HG02678 (cell line): Measurements from ENCODE around the gene ARHGEF4.
"Not testable (repeated sequence)": the region's sequence is repeated elsewhere in the genome, so short reads cannot be mapped to it uniquely, and the experiment has no call there.

Experiments
- ATAC-seq: cut with Tn5 transposase; IDR thresholded peaks from one replicate; pipeline ENCODE4 v1.9.1; 2021; ENCODE audit warnings: mild to moderate bottlenecking, moderate library complexity; ENCODE audit not compliant: unreplicated experiment

Gene ARHGEF4

DNA sequence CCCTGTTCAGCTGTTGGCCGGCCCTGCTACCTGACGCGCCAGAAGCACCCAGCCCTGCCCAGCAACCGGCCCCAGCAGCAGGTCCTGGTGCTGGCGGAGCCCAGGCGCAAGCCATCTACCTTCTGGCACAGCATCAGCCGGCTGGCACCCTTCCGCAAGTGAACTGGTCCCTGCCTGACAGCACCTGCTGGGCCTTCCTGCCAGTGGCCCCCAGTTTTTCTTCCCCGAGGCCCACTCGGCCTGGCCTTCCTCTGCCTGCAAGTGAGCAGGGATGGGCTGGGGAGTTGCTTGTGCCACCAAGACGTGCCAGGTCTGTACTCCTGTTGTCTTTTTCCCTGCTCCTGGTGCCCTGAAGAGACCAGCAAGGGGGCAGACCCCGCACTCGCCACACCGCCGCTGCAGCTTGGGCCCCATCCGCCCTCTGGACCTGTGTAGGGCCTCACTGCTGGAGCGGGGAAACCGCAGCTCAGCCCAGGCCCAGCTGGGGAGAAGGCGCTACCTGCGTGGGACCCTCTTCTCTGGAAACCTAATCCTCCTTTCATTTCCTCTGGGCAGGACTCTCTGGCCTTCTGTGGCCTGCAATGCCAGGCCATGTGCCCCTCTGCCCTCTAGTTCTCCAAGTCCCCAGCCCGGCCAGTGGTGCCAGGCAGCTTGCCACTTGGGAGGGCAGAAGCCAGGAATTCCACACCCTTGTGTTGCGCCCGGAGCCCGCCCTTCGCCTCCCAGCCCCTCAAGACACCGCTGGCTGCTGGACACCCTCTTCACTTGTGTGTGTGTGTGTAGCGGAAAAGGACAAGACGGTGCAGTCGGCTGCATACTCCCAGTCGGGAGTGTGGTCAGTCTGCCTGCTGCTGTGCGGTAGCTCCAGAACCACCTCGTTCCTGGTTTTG is 209.6 kb downstream of the ARHGEF4 start:
- ATAC-seq, result no peak

DNA sequence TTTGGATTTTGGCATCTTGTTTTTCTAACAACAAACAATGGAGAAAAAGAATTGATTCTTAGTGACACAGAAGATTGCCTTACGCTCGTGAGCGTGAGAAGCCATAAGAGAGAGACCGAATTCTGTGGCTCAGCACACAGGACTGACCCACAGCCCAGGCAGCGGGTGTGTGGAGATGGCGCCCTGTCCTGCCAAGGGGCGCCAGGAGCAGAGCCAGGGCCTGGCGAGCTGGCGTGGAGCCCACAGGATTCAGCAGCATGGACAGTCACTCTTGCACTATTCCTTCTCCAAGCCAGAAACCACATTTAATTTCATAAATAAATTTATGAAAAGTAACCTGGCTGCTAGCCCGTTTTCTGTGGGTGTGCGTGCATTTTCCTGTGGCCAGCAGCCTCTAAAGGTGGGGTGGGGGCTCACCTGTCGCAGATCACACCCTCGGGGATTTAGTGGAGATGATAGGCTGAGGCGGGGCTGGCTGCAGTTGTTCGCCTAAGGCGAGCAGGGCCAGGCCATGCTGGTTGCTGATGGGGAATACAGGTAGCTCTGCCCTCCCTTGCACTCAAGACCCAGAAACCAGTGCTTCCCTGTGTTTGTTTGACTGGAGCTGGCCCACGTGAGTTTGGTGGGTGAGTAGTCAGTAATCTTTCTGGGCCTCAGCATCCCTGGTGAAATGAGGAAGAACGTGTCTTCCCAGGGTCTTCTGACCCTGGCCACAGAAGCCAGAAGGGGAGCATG is 210.4 kb downstream of the ARHGEF4 start:
- ATAC-seq, result no peak

DNA sequence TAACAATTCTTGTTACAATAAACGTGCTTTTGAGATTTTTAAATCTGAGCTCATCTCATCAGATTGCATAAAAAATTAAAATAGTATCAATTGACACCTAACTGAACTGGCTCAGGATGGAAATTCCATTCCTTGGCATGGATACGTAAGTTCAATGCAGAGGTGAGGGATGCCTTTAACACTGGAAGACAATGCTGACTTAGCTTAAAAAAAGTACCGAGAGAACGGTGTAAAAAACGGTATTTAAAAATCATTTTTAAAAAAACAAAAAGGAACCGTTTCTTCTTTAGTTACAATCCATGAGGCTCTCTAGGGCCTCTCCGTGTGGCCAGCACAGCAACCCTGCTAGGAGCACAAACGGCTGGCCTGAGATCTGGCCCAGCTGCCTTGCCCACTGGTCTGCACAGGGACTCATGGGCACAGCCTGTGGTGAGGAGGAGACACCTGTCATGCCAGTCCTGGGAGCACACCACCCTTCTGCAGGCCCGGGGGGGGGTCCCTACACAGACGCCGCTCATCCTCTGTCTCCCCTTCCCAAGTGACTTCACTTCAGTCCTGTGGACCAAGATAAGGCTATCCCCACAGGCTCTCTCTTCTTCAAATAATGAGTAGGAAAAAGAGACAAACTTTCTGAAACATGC is 211.3 kb downstream of the ARHGEF4 start:
- no peak for ATAC-seq

DNA sequence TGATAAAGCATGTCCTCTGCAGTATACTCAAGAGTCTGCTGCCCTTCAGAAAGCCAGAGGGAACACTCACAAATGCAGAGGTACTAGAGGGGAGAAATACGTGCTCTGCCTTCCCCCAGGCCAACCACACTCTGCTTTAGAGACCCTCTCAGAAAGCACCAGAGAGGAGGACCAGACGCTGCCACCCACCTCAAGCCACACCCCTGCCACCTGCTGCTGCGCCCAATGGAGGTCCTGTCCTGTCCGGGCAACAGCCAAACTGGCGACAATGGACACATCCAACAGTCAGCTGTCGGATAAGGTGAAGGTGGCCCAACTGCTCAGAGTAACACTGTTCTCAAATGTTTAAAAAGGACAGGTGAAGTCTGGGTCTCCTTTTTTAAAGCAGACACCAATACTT is 211.9 kb downstream of the ARHGEF4 start:
- no peak for ATAC-seq

DNA sequence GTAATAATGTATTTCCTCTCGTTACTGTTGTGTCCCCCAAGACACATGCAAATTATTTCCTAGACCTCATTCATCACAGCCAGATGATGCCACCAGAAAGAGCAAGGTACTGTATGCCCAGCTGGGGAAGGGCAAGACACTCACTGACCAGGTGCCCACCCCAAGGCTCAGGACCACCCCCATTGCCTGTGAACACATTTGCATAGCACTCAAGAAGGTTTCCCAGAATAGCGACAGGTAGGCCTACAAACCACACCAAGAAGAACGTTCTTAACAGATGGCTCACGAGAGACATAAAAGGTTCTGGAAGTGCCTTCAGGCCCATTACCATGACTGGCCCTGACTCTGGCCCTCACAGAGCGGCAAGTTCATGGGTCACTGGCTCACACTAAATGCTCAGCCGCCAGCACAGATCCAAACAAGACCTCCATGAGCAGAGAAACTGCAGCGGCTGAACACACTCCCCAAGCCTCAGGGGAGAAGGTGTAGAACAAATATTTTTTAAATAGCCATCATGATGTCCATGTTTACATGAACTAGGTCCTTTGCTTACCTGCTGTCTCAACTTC is 212.5 kb downstream of the ARHGEF4 start:
- ATAC-seq, result no peak

DNA sequence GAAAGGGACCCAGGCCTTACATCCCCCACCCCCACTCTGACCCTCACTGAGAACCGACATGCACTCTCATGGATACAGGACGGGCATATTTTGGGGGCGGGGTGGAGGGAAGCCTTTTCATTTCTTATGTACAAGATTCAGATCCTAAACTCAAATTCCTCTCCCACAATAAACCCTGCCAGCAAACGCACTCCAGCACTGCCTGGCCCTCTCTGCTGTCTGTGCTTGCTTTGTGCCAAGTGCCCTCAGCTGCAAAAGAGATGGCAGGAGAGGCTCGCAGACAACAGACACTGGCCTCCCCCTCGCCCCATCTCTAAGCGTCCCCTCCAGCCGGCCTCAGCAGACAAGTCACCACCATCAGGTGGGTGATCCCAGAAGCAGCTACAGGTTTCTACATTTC is 214.2 kb downstream of the ARHGEF4 start:
- ATAC-seq, result no peak

DNA sequence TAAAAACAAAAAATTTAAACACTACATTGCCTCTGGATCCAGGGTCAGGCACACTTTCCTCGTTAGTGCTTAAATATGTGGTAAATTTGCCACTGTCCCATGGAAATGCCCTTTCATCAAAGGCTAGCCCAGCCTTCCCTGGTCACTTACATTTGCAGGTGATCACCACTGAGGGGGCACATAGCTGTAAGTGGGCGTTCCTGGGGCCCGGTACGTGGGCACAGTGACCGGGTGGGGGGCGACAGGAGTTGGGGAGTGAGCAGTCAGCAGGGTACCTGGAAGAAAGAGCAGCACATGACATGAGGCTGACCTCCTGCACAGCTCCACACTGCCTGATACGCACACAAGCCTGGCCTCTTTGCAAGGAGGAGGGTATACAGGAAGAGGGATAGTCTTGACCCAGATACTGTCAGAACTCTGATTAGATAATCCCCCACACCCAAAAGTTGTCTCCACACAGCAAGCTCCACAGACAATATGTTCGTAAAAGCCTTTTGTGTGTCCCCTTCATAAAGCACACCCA is 216.1 kb downstream of the ARHGEF4 start:
- ATAC-seq, result no peak

DNA sequence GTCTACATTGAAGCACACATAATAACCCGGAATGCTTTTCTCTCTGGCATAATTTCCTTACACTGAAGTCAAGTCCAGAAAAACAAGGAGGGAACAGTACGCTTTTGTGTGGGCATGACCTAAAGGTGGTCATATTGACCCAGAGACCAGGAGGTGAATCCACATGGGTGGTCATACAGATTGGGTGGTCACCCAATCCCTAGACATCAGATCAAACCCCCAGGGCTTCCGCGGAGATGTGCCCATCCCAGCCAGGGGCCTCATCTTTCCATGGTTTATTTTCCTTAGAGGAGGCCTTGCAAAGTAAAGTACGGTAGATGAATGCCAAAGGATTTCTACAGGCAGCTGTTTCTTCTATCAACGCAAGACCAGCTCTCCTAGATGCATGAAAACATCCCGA is 217.8 kb downstream of the ARHGEF4 start:
- no peak for ATAC-seq

DNA sequence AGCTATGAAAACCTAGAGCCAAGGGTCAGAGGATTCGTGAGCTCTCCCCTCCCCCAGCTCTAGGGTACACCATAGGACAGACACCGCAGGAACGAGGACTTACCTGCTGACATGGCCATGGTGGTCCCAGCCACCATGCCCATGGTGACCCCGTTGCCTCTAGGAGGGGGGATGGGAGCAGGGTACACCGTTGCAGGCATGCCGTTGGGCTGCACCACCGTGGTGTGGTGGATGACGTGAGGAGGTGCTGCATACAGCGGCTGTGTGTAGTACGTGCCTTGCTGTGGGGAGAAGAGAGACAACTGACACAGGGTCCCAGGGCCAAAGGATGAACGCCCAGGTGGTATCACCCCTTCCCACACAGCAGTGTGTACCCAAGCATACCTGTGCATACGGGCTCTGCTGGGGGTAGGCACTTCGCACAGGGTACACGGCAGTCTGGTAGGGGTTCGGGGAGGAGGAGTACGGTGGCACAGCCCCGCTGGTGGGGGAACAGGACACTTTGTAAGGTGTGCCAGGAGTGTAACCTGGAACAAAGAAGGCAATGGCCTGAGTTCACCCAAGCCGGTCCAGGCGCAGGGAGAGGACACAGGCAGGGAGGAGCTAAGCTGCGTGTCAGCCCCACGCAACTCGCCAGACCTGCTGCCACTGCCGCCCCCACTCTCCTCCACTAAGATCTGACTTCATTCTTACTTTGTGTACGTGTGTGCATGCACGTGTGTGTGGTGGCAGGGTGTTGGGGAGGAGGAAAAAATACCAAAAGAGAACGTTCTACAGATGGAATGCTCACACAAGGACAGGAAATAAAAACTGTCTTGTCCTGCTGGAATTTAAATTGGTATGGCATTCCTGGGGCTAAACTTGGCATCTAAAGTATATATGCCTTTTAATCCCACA is 218.7 kb downstream of the ARHGEF4 start:
- no peak for ATAC-seq

DNA sequence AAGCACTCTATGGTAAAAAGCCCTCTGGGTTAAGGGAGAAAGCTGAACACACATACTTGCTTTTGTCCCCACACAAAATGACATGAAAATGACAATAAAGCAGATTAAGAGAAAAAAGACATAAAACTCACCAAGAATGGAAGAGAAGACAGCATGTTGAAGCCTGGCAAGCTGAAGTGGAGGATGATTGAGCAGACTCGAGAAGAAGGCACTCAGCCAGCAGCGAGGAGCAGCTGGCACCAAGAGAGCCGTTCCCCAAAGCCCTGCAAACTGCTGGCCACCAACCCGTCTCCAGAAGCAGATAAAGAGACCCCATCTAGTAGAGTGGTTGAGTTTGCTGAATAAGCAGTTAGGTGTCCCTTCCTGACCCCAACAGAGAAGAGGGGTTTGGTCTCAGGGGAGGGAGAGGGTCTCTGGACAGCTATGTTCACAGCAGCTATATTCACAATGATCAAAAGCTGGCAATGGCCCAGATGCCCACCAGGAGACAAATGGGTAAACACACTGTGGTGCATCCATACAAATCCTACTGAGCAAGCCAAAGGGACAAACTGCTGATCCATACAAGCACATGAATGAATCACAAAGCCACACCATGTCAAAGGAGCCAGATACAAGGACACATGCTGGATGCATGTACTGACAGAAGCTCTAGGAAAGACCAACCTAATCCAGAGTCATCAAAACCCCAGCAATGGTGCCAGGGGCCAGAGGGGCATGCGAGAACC is 219.7 kb downstream of the ARHGEF4 start:
- ATAC-seq, result no peak

DNA sequence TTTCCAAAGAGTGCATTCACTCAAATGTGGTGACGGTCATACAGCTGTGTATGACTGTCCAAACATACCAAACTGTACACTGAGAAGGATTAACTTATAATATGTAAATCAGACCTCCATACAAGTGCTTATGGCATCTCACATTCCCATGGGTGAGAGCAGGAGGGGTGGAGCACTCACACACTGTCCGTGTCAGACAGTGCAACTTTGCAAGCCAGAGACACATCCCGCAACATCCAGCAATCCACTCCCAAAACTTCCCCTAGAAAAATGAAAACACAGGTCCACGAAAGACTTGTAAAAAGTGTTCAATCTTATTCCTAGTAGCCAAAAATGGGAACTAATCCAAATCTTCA is 220.2 kb downstream of the ARHGEF4 start:
- no peak for ATAC-seq

DNA sequence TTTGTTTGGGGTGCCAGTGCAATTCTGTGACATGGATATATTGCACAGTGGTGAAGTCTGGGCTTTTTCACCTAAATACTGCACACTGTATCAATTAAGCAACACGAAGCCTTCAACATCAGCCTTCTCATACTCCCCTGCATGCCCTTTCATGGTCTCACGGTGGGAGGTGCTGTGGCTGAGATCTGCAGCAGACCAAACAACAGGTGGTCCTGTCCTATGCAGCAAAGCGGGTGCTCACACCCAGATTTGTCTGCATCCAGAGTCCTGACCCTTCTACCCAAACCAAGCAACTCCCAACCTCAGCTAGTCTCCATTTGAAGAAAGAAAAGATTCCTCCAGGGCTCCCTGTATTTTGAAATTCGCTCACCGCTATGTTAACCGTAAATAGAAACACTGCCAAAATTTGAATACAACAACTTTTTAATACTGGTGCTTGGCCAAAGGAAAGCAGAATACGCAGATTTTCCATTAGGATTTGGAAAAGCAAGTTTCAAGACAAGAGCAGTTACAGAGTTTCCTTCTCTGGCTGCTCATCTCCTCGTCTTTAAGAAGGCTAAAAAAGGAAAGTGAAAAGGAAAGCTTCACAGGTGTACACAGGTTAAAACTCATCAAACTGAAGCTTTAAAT is 221.6 kb downstream of the ARHGEF4 start:
- no peak for ATAC-seq

DNA sequence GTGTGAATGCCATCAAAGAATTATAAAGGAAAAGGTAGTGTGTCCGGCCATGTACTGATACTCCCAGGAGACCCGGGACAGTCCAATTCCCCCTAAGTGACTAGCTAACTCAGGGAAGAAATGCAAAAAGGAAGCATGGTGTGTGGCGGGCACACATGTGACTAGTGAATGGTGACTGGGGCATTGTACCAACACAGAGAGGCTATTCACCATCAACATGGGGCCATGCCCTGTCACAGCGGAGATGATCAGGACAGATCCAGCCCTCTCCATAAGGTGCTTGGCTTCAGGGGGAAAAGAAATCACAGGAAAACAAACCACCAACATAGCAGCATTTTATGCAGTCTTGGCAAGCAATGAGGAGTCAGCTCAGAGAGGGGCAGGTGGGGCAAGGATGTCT is 222.2 kb downstream of the ARHGEF4 start:
- ATAC-seq, result no peak

DNA sequence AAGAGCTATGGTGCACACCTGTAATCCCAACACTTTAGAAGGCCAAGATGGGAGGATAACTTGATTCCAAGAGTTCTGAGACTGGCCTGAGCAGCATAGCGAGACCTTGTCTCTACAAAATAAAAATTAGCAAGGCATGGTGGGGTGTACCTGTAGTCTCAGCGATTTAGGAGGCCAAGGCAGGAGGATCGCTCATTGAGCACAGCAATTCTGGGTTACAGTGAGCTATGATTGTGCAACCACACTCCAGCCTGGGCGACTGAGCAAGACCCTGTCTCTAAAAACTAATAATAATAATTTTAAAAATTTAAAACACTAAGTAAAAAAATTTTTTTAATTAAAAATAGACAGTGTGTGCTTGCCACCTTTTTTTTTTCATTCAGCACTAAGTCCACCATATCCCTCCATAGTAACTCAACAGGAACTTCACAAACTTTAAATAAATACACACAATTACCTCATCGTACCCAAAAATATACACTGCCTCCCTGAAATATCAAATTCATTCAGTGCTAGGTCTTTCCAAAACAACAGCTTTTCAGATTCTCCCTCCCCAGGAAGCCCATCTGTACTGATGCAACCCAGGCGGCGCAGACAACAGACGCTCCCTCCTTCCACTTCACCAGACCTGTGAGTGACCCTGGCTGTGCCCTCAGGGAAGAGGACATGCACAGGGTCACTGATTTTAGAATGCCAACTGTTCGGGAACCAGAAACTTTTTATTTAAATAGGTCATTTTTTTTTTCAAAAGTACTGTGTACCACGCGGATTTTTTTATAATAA is 227.0 kb downstream of the ARHGEF4 start:
- no peak for ATAC-seq

DNA sequence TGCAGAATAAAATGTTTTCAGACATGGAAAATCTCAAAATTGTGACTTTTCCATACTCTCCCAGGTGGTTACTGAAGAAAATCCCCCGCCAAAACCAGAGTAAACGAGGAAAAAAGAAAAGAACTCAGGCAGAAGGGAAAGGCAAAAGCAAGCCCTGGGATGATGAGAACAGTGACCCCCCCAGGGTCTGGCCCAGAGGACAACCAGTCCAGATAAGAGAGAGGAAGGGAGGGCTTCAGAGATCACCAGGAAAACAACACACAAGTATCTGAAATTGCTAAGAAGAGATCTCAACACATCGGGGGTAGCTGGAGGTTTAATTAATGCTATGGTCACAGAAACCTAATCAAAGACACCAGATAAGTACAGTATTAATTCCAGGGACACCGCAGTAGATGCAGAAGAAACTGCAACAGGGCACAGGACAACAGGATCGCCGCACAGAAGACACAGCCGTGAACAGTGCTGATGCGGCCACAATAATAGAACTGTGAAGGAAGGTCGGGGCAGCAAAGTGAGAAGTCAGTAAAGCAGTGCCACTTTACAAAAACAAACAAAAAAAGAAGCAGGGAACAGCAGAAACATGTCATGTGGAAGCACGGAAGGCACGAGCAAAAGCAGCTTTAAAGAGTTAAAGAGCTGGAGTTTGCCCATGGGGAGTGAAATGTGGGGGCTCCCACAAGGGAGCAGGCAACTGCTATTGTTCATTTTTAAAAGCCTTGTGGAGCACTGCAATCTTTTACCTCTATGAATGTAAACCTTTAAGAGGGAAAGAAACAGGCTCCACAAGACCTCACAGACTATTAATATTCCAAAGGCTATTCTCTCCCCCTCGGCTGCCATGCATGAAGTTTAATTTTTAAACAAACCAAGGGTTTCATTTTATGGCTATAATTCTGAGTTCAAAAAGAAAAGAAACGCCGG is 228.1 kb downstream of the ARHGEF4 start:
- ATAC-seq, result no peak

DNA sequence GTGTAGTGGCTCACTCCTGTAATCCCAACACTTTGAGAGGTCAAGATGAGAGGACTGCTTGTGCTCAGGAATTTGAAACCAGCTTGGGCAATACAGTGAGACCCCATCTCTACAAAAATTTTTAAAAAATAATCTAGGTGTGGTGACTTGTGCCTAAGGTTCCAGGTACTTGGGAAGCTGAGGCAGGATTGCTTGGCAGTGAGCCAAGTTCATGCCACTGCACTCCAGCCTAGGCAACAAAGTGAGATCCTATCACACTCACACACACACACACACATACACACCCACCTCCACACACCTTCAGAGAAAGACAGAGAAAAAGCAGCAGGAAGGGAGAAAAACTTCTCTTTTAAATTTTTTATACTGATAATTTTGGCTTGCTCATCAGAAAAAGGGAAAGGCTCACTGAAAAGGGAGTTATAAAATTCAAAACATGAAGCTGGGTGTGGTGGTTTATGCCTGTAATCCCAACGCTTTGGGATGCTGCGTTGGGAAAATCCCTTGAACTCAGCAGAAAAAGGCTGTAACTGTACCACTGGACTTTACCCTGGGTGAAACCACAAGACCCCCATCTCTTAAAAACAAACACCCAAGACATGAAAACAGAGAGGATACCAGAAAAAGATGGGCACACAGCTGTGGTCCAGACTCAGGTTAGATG is 230.9 kb downstream of the ARHGEF4 start:
- no peak for ATAC-seq

DNA sequence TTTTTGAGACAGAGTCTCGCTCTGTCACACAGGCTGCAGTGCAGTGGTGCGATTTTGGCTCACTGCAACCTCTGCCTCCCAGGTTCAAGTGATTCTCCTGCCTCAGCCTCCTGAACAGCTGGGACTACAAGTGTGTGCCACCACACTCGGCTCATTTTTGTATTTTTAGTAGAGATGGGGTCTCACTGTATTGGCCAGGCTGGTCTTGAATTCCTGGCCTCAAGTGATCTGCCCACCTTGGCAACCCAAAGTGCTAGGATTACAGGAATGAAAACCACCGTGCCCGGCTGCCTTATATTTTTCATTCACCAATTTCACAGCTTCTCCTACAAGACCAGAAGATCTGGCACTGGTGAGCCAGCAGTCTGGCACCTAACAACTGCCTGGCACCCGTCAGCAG is 231.5 kb downstream of the ARHGEF4 start:
- ATAC-seq, result not testable (repeated sequence)
